Subcutaneous adipose tissue (tissue), 4 donors: Measurements from ENCODE around the gene AP3D1. TPM values are rescaled to one million over a fixed set of nuclear protein-coding genes. Genes with fewer than 3 reads are reported as not detected.

Source experiments
- total RNA-seq, 4 donors: library from RNA; depleted of rRNA; stranded (reverse); fragments of >200 nt; gene quantifications; one replicate each; pipeline ENCODE4 v1.1.0, GENCODE V29; 2016
- TF ChIP-seq, protein P1 (sequence below): fragments of 450-650 bp; IDR thresholded peaks from one replicate; pipeline ENCODE4 v1.5.1; 2016; ENCODE audit warnings: low read depth, mild to moderate bottlenecking, control low read depth, antibody characterized with exemption, moderate library complexity

Gene AP3D1
- total RNA-seq, 4 donors from 2014 or later: 46.6 to 94.0 (median 57.5) TPM

DNA sequence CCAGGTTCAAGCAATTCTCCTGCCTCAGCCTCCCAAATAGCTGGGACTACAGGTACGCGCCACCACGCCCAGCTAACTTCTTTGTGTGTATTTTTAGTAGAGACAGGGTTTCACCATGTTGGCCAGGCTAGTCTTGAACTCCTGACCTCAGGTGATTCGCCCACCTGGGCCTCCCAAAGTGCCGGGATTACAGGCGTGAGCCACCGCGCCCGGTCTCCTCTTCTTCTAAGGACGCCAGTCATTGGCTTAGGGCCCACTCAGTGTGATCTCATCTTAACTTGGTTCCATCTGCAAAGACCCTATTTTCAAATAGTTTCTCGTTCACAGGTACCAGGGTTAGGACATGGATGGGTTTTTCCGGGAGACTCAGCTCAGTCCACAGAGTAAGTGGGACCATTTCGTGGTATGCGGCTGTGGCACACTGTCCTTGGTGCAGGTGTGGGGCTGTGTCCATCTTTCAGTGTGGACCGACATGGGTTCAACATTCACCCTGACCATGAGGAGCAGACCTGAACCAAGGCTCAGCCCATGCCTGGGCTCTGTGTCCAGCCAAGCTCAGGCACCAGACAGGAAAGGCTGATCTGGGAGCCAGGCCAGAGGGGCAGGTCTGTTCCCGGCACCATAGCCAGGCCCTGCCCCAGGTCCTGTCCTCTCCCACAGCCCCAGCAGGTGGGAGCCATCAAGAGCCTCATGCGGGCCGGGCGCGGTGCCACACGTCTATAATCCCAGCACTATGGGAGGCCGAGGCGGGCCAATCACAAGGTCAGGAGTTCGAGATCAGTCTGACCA, 97.6 kb downstream of the AP3D1 start:
- TF ChIP-seq, protein P1, sequence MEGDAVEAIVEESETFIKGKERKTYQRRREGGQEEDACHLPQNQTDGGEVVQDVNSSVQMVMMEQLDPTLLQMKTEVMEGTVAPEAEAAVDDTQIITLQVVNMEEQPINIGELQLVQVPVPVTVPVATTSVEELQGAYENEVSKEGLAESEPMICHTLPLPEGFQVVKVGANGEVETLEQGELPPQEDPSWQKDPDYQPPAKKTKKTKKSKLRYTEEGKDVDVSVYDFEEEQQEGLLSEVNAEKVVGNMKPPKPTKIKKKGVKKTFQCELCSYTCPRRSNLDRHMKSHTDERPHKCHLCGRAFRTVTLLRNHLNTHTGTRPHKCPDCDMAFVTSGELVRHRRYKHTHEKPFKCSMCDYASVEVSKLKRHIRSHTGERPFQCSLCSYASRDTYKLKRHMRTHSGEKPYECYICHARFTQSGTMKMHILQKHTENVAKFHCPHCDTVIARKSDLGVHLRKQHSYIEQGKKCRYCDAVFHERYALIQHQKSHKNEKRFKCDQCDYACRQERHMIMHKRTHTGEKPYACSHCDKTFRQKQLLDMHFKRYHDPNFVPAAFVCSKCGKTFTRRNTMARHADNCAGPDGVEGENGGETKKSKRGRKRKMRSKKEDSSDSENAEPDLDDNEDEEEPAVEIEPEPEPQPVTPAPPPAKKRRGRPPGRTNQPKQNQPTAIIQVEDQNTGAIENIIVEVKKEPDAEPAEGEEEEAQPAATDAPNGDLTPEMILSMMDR: no peak

DNA sequence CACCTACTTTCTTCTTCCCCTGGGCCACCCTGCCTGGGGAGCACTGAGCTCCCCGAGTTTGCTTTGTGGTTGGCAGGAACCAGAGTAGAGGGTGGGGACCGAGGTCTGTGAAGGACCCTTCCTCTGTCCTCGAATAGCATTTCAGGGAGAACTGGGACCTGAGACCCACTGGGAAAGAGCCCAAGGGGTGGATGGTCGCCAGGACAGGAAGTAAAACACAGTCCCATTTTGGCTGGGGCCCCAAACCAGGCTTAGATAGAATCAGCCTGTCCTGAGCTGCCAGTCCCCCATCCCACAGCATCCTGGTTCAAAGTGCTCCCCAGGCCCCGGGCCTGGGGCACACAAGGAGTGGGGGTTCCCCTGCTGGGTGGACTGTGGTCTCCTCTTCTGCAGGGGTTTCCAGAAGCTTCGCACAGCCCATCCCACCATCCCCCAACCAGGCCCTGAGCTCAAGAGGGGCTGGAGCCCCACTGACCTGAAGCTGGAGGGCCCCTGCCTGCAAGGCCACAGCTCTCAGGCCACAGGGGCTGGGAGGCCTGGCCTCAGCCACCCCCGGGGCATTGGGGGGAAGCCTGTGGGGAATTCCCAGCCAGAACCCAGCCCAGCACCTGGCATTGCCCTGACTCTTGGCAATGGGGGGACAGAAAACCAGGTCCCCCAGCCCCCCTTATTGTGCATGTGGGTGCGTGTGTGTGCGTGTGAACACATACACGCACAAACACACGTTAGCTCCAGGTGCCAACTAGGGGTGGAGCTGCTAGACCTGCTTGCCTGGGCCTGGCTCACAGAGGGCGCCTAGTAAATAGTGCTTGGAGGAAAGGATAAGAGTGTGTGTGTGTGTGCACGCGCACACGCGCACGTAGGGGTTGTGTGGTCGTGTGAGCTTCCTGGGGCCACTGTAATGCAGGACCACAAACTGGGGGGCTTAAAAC, 99.3 kb downstream of the AP3D1 start:
- TF ChIP-seq, protein P1: no peak

DNA sequence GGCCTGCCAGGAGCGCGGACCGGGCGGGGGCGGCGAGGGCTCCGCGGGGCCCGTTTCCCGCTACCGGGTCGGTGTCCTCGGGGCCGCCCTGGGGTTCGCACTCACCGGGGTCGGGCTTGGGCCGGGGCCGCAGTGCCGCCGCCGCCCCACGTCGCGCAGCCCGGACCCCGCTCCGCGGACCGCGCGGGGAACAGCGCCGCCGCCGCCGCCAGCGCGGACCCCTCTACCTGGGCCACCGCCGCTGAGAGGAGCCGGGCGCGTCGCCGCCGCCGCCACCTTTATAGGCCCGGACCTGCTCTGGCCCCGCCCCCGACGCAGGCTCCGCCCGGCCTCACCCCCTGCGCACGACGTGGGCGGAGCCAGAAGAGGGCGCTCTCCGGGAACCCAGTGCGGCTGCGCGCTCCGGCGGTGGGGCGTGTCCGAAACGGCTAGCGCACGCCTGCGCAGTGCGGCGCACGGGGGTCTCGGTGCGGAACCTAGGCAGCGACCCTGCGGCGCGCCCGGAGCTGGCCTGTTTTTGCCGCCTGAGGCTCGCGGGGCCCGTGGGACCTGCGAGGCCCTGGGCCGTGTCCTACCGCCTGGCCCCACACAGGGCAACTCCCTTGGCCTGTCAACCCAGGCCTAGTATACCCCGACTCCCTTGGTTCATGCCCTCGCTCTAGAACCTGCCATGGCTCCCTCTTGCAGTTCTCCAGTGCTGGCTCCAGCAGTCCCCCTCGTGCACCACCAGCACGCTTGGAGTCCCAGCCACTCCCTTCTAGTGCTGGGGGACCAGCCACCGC, 100.2 kb downstream of the AP3D1 start, which contains the start of gene MKNK2:
MKNK2 (minus strand) TSS at position 254 of the 782 bp plus-strand sequence. CDS start 393 bp downstream, outside the sequence.
- TF ChIP-seq, protein P1: no peak

Other genes starting within 250 kb of the AP3D1 start
- 1 to 10 TPM in 1 of 4 donors, under 1 TPM in 3; 0.68 to 1.1 (median 0.93) TPM for gene ADAT3, start 246.2 kb downstream of the AP3D1 start, total RNA-seq
- gene SCAMP4, start 246.2 kb downstream of the AP3D1 start, total RNA-seq: 10 to 100 TPM; 20.9 to 45.8 (median 42.4) TPM
- 10 to 100 TPM; 17.3 to 50.9 (median 26.2) TPM for gene CSNK1G2, start 210.4 kb downstream of the AP3D1 start, total RNA-seq
- 10 to 100 TPM; 39.6 to 76.5 (median 54.3) TPM for gene BTBD2, start 135.9 kb downstream of the AP3D1 start, total RNA-seq
- 100 to 1,000 TPM; 120 to 386 (median 204) TPM for gene MKNK2, start 100.3 kb downstream of the AP3D1 start, total RNA-seq
- 10 to 100 TPM; 27.9 to 53.3 (median 46.5) TPM for gene MOB3A, start 55.2 kb downstream of the AP3D1 start, total RNA-seq
- 10 to 100 TPM in 2 of 4 donors, 1 to 10 TPM in 2; 2.0 to 11.1 (median 6.3) TPM for gene IZUMO4, start 54.7 kb downstream of the AP3D1 start, total RNA-seq
- gene DOT1L, start 12.4 kb upstream of the AP3D1 start, total RNA-seq: 10 to 100 TPM in 1 of 4 donors, 1 to 10 TPM in 3; 3.2 to 12.2 (median 5.4) TPM
- 10 to 100 TPM; 21.0 to 78.2 (median 47.3) TPM for gene PLEKHJ1, start 84.8 kb upstream of the AP3D1 start, total RNA-seq
- 10 to 100 TPM; 13.4 to 59.3 (median 28.0) TPM for gene SF3A2, start 85.3 kb upstream of the AP3D1 start, total RNA-seq
- under 1 TPM in 1 of 4 donors, not detected in 3; 0.34 TPM for gene AMH, start 97.8 kb upstream of the AP3D1 start, total RNA-seq
- gene JSRP1, start 104.9 kb upstream of the AP3D1 start, total RNA-seq: not detected
- under 1 TPM in 3 of 4 donors, not detected in 1; 0.68 to 0.88 (median 0.75) TPM for gene PEAK3, start 130.6 kb upstream of the AP3D1 start, total RNA-seq
- gene LINGO3, start 156.6 kb upstream of the AP3D1 start, total RNA-seq: not detected
- gene LSM7, start 177.0 kb upstream of the AP3D1 start, total RNA-seq: 10 to 100 TPM; 51.8 to 95.7 (median 71.9) TPM
- gene SPPL2B, start 177.1 kb upstream of the AP3D1 start, total RNA-seq: 10 to 100 TPM in 2 of 4 donors, 1 to 10 TPM in 2; 8.7 to 50.3 (median 12.5) TPM
- not detected for gene TMPRSS9, start 208.7 kb upstream of the AP3D1 start, total RNA-seq